H54 (cell line): ENCODE data around the gene SLC38A3.
A peak's percentile ranks its signal among the peaks of the same experiment; 100 is the strongest.

Source experiments
- DNase-seq: peaks from one replicate; pipeline ENCODE4 v3.0.0; 2011; ENCODE audit warnings: low spot score, mixed read lengths; ENCODE audit not compliant: insufficient read length
- FAIRE-seq: peaks from 3 replicates; lab custom pipeline; 2011; peaks lifted over from hg19 to GRCh38; lab: Jason Lieb, UNC
- POLR2A ChIP-seq: IDR thresholded peaks from 2 replicates; pipeline ENCODE4 v1.6.1; 2011; ENCODE audit warnings: low read depth, mild to moderate bottlenecking, low read length

The SLC38A3 gene

GRCh38 chr3:50267280-50267913 is 62.3 kb downstream of the SLC38A3 start:
- FAIRE-seq (no peak), DNase-seq (no peak)
- TF ChIP-seq POLR2A: 0 out of 2 replicates have a peak, but pooled peaks have one; percentile 10

- DNase-seq (no peak), FAIRE-seq (no peak)
- no peak for TF ChIP-seq POLR2A
Measured at GRCh38 chr3:50268276-50268675, 63.2 kb downstream of the SLC38A3 start.

GRCh38 chr3:50268703-50269451 is 63.8 kb downstream of the SLC38A3 start, which contains the start of gene SEMA3B:
Gene SEMA3B, plus strand, starts transcription at chr3:50269147. Its CDS starts 94 bp downstream, at chr3:50269241.
- peak; percentile 91 for DNase-seq
- no peak for FAIRE-seq
- no peak for TF ChIP-seq POLR2A

GRCh38 chr3:50269460-50269859 is 64.4 kb downstream of the SLC38A3 start:
- no peak for TF ChIP-seq POLR2A
- no peak for FAIRE-seq
- no peak for DNase-seq

- DNase-seq (peak; percentile 90), FAIRE-seq (peak; percentile 71)
- no peak for TF ChIP-seq POLR2A
Measured at GRCh38 chr3:50269977-50270413, 64.9 kb downstream of the SLC38A3 start.

GRCh38 chr3:50270422-50271224 is 65.6 kb downstream of the SLC38A3 start:
- FAIRE-seq (no peak), DNase-seq (no peak)
- no peak for TF ChIP-seq POLR2A
